BJ (cell line): ENCODE results near the gene BICC1. TPM values are rescaled to one million over a fixed set of nuclear protein-coding genes. Genes with fewer than 3 reads are reported as not detected.

Experiments used
- CTCF ChIA-PET: fragments of 350-600 bp; formaldehyde crosslinking; extraction: SDS; loops from one replicate; lab custom pipeline; 2021; ENCODE audit warnings: antibody characterized with exemption, inconsistent platforms; lab: Yijun Ruan, JAX
- POLR2A ChIA-PET: fragments of 300-600 bp; sonication (Branson Sonifier 250); formaldehyde crosslinking; extraction: SDS; loops from one replicate; lab custom pipeline; 2021; ENCODE audit warnings: antibody characterized with exemption; lab: Charles Lee
- DNase-seq: peaks from one replicate; pipeline ENCODE4 v3.0.0-alpha.2; 2011; ENCODE audit warnings: low read depth
- H3K27me3 ChIP-seq: 2 replicates; pipeline ENCODE4 v1.6.0; 2011; ENCODE audit warnings: low read length; ENCODE audit not compliant: control insufficient read depth, insufficient read depth
- H3K36me3 ChIP-seq: 2 replicates; pipeline ENCODE4 v1.5.1; 2011; ENCODE audit warnings: low read length; ENCODE audit not compliant: control insufficient read depth, insufficient read depth
- H3K4me3 ChIP-seq: 2 replicates; pipeline ENCODE4 v1.5.1; 2011; ENCODE audit warnings: low read depth, mild to moderate bottlenecking, control low read depth, low read length
- polyA plus RNA-seq: library from polyadenylated mRNA; depleted of rRNA; stranded (reverse); fragments of >200 nt; gene quantifications from 2 replicates; pipeline ENCODE4 v1.2.3, GENCODE V29; 2011
- TF ChIP-seq, protein P1 (sequence below): IDR thresholded peaks from 2 replicates; pipeline ENCODE4 v1.5.1; 2011; ENCODE audit warnings: low read depth, mild to moderate bottlenecking, control low read depth, inconsistent platforms, low read length, moderate library complexity; ENCODE audit not compliant: insufficient read depth

Gene BICC1
- polyA plus RNA-seq, 1 experiment, result 27.0 TPM

DNA sequence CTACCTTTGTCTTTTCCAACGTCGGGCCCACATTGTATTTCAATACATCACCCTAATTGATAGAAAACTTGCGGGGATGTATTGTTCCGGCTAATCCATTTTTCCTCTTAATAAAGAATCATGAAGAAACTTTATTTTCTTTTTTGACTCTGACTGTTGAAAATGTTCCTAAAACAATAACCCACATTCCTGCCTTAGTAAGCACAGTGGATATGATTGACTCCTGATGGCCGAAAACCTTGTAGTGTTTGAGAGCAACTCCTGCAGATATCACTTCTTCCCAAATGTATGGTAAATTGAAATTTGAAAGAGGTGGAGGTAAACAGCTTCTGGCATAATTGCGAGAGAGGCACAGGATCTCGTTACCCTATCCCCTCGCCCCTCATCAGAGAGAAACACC, 65.7 kb downstream of the BICC1 start:
- ChIA-PET POLR2A (no interaction called here), CTCF (interaction anchor here (2.8 kb wide), 1 partner anchor 11 kb away, joined by 10 read pairs; no protein-coding TSS in a partner anchor)
- no peaks in the 10 kb centered on the region for H3K27me3 ChIP-seq
- peaks cover 2% of the 10 kb centered on the region; the same call in 1 of the 2 replicates for H3K36me3 ChIP-seq
- H3K4me3 ChIP-seq, result no peak overlapping the region
- TF ChIP-seq, protein P1, sequence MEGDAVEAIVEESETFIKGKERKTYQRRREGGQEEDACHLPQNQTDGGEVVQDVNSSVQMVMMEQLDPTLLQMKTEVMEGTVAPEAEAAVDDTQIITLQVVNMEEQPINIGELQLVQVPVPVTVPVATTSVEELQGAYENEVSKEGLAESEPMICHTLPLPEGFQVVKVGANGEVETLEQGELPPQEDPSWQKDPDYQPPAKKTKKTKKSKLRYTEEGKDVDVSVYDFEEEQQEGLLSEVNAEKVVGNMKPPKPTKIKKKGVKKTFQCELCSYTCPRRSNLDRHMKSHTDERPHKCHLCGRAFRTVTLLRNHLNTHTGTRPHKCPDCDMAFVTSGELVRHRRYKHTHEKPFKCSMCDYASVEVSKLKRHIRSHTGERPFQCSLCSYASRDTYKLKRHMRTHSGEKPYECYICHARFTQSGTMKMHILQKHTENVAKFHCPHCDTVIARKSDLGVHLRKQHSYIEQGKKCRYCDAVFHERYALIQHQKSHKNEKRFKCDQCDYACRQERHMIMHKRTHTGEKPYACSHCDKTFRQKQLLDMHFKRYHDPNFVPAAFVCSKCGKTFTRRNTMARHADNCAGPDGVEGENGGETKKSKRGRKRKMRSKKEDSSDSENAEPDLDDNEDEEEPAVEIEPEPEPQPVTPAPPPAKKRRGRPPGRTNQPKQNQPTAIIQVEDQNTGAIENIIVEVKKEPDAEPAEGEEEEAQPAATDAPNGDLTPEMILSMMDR, result no peak
- no peak for DNase-seq

DNA sequence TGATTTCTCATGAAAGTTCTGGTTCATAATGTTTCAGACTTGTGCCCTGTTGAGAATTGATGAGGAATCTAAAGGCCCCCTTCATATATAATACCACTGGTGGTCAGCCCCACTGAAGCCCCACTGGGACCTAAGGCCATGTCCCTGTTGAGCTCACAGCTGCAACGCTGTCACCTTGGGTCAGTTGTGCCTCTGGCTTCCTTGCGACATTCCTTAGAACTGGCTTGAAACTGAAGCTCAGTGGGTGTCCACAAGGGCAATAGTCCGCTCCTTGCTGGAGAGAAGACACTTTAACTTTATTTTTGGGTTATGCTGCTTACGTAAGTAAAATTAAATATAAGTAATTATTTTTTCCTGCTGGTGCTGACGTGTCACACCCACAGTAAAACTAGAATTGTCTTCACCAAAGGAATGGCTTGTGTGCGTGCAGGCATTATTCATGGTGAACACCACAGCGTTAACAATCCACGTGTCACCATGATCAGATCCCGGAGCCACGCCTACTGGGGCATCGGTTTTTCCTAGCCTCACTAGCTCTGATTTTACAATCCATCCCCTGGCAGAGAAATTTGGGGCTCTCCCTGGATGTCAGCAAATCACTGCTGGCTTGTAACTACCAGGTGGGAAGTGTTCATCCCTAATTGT, 66.5 kb downstream of the BICC1 start:
- H3K27me3 ChIP-seq, result no peaks in the 10 kb centered on the region
- no peak for DNase-seq
- POLR2A ChIA-PET, result no interaction called here
- CTCF ChIA-PET, result interaction anchor here (2.8 kb wide), 1 partner anchor 11 kb away, joined by 10 read pairs; no protein-coding TSS in a partner anchor
- H3K4me3 ChIP-seq, result no peak overlapping the region
- TF ChIP-seq, protein P1, result no peak
- peaks cover 2% of the 10 kb centered on the region; the same call in 1 of the 2 replicates for H3K36me3 ChIP-seq

DNA sequence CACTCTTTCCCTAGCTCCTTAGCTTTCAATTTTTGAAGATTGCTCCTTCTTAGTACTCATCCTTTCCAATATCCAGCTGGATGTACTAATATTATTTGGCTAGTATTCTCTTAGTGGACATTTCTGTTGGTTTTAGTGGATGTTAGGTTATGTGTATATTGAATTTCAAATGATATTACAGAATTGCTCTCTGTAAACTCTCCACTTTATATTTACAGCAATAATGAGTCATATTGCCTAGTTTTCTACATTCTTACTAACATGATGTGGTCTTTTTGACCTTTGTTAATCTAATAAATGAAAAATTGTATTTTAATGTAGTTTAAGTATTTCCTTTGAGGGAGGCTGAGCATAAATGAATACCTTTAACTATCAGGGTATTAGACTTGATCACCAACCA, 69.4 kb downstream of the BICC1 start:
- H3K4me3 ChIP-seq, result no peak overlapping the region
- CTCF ChIA-PET, result interaction anchor here (0.6 kb wide), 1 partner anchor 116 kb away, joined by 4 read pairs; no protein-coding TSS in a partner anchor
- peaks cover 2% of the 10 kb centered on the region; the same call in 1 of the 2 replicates for H3K36me3 ChIP-seq
- DNase-seq, result no peak
- POLR2A ChIA-PET, result no interaction called here
- no peaks in the 10 kb centered on the region for H3K27me3 ChIP-seq
- TF ChIP-seq, protein P1, result no peak

DNA sequence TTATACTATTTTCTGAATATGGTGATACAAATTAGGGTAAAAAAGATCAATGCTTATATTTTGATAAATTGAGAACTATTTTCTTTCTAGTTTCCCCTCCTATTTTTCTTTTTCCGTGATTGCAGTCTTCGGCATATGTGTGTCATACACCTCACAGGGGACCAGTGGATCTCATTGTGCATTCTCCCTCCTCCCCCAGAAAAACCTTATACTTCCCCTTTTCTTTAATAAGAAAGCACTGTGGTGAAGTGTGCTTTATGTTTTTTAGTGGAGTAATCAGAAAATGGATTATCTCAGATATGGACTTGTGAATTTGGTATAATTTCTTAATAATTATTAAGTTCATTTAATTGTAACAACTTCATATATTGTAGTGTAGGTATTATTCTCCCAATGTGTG, 72.8 kb downstream of the BICC1 start:
- ChIA-PET CTCF (no interaction called here), POLR2A (no interaction called here)
- Histone ChIP-seq H3K4me3 (no peak overlapping the region), H3K36me3 (peaks cover 5% of the 10 kb centered on the region), H3K27me3 (no peaks in the 10 kb centered on the region)
- no peak for DNase-seq
- TF ChIP-seq, protein P1, result no peak

DNA sequence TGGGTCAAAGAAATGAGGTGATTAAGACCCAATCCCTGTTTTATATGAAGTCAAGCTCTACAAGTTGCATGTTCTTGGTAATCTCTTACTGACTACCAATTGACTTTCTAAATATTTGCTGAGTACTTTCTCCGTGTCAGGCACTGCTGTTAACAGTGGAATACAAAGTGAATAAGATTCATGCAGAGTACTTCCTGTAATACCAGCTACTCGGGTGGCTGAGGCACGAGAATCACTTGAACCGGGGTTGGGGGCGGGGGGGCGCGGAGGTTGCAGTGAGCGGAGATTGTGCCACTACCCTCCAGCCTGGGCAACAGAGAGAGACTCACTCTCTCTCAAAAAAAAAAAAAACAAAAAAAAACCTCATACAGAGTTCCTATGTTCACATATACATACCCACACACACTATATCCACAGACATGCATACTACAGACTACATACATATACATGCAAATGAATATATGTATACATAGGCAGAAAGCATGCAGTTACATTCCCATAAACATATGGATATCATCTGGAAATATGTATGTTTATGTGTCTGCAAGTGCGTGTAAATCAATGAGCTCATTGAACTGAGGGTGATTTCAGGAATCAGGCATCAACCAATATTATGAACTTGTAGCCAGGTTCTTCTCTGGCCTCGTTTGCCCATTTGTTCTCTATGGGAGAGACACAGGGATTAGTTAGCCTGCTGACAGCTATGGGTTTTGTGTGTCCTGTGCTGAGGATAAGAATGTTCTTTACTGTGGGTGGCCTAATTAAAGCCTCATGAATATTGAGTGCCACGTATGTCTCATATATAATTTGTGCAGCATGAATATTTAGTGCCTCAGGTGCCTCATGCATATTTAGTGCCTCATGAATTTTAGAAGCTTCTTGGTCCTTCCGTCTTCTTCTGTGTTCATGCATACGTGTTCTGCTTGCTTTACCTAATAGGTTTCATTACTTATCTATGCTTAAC, 73.9 kb downstream of the BICC1 start:
- Histone ChIP-seq H3K4me3 (no peak overlapping the region), H3K36me3 (peaks cover 5% of the 10 kb centered on the region), H3K27me3 (no peaks in the 10 kb centered on the region)
- ChIA-PET CTCF (interaction anchor here (0.5 to 2.0 kb wide), 3 partner anchors 10 to 67 kb away, joined by 3 to 8 read pairs (median 3); no protein-coding TSS in a partner anchor), POLR2A (no interaction called here)
- DNase-seq, result no peak
- TF ChIP-seq, protein P1, result no peak
